GM19328 (cell line): ENCODE measurements around the gene HSD17B3.
"Not testable (repeated sequence)": the region's sequence is repeated elsewhere in the genome, so short reads cannot be mapped to it uniquely, and the experiment has no call there.

Source experiments
- ATAC-seq: cut with Tn5 transposase; IDR thresholded peaks from one replicate; pipeline ENCODE4 v1.9.1; 2021; ENCODE audit warnings: mild to moderate bottlenecking, moderate library complexity; ENCODE audit not compliant: unreplicated experiment

HSD17B3 gene

DNA sequence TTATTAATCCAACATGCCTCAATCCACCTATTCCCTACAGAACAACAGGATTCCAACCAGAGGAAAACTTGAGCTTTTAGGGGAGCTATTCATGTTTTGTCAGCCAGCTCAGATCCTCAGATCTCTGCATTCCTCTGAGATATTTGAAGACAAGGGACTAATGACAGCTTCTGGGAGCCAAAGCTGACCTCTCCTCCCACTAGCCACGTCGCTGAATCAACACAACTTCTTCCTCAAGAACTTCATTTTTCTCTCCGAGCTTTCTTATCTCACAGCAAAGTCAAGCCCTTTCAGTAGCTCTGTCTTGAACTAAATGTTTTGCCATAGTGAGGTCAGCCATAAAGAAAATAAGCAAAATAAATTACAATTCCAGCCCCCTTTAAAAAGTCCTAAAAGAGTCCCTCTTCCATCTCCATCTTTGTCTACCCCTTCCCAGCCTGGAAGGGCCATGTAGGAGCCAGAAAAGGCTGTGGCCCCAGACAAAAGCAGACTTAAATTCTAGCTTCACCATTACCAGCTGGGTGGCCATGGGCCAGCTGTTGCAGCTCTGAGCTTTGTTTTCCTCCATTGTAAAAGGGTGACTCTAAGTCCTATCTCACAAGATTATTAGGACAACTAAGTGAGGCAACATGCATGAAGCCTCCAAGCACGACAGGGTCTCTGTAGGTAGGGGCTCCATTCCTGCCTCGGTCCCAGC lies 65.0 kb downstream of the HSD17B3 start:
- ATAC-seq = no peak

DNA sequence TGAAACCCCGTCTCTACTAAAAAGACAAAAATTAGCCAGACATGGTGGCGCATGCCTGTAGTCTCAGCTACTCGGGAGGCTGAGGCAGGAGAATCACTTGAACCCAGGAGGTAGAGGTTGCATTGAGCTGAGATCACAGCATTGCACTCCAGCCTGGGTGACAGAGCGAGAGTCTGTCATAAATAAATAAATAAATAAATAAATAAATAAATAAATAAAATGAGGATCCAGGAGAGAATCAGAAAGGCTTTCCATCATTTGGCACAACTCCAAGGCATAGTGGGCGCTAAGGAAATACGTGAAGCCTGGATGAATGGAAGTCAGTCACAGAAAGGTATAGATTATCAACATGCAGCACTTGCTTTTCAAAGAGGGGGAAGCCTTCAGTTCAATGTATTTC lies 65.6 kb downstream of the HSD17B3 start:
- not testable (repeated sequence) for ATAC-seq

DNA sequence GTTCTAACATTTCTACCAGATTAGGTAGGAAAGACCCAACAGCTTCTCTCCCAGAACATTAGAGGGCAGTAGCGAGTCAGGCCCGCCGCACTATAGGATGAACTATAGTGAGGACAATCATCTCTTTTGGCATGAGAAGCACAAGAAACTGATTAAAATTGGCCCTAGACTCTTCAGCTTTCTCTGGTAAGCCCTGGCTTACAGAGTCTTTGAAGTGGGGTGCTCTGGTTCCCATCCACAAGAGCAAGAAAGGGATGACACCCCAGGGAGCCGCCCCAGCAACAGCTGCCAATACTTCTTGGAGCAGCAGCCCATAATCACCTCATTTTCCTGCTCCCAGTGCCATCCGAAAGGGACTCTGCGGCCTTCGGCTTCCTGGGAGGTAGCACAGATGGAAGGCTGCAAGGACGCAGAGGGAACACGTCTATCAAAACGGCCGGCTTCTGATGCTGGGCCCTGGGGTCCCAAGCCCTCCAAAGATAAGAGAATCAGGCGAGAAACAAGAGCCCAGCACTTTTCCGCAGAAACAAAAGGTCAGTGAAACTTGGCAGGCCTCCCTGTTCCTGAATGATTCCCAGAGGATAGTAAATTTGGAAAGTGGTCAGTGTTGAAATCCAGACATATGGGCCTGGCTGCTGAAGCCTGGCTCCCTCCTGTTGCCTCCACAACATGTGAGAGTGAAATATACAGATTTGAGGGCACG lies 69.3 kb downstream of the HSD17B3 start:
- ATAC-seq = no peak

DNA sequence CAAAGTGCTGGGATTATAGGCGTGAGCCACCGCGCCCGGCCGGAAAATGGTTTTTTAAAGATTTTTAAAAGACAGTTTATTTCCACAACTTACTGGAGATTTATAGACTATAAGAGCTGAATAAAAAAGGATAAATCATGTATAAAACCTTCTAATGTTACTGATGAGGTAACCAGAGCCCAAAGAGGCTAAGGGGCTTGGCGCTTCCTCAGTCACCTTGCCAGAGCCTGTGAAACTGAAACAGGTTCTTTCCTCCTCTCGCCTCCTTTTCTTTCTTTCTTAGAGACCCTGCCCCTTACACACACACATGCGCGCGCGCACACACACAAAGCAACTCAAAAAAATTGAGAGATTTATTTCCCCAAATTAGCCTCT lies 69.8 kb downstream of the HSD17B3 start:
- no peak for ATAC-seq

DNA sequence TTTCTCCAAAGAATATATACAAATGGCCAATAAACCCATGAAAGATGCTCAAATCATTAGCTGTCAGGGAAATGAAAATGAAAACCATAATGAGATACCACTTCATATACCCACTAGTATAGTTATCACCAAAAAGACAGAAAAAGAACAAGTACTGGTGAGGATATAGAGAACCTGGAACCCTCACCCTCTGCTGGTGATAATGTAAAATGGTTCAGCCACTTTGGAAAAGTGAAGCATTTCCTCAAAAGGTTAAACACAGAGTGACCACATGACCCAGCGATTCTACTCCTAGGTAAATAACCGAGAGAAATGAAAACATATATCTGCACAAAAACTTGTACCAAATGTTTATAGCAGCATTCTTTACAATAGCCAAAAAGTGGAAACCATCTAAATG lies 72.0 kb downstream of the HSD17B3 start:
- no peak for ATAC-seq

DNA sequence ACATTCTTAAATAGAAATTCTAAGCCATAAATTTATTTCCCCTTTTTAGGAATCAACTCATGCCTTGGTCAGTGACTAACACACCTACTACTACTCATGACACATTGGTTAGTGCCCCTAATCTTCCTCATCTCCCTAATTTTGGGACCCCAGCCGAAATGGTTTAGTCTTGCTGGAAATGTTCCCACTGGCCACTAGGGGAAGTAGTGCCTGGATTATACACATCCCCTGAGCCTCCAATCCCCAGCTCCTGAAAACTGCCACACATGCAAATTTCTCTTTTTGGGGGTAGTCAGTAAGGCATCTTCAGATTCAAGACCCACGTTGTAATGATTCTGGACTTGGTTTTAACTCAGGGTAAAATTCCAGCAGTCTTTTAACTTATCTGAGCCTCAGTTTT lies 79.8 kb downstream of the HSD17B3 start:
- ATAC-seq = no peak

DNA sequence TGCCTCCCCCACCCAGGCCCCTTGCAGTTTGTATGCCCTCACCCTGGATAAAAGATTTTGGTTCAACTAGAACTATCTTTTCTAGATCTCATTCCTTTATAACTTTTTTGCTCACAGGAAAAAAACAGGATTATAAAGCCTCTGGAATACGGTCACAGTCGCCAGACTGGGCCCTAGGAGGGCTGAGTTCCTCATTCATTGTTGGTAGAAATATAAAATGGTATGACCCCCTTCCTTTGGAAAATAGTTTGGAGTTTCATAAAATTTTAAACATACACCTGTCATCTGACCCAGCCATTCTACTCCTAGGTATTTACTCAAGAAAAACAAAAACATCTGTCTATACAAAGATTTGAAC lies 82.1 kb downstream of the HSD17B3 start:
- no peak for ATAC-seq

DNA sequence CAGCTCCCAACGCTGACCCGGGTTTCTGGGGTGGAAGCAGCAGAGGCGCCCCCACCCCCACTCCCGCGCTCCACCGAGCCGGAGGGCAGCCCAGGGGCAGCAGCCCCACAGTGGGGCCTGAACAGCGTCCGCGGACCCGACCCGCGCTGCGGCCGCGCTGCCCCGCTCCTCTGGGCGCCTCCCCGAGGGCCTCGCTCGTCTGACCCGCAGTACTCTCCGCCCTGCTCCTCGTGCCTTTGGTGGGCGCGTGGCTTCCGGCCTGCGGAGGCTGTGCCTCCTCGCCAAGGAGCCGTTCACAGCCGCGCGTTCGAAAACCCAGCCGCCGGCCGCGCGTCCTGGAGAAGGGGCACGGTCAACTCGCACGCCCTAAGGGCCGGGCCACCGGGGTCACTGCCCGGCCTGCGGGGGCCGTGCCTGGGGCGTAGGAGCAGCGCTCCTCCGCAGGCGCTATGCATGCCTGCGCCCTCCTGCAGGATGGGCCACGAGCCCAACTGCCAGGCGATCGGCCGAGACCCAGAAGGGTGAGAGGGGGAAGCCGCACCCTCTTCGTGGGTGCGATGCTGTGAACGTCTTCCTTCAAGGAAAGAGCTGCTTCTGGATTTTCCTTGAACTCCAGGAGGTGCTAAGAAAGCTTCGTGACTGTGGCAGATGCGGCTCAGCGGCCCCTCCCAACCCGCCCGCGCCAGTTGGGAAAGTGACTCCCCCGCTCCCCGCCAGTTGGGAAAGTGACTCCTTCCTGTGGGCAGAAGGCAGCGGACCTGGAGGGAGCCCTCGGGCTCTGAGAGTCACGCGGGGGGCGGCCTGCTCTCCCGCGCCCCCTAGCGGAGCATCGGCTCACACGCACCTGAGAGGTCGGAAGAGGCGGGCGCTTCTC lies 82.7 kb downstream of the HSD17B3 start:
- no peak for ATAC-seq

DNA sequence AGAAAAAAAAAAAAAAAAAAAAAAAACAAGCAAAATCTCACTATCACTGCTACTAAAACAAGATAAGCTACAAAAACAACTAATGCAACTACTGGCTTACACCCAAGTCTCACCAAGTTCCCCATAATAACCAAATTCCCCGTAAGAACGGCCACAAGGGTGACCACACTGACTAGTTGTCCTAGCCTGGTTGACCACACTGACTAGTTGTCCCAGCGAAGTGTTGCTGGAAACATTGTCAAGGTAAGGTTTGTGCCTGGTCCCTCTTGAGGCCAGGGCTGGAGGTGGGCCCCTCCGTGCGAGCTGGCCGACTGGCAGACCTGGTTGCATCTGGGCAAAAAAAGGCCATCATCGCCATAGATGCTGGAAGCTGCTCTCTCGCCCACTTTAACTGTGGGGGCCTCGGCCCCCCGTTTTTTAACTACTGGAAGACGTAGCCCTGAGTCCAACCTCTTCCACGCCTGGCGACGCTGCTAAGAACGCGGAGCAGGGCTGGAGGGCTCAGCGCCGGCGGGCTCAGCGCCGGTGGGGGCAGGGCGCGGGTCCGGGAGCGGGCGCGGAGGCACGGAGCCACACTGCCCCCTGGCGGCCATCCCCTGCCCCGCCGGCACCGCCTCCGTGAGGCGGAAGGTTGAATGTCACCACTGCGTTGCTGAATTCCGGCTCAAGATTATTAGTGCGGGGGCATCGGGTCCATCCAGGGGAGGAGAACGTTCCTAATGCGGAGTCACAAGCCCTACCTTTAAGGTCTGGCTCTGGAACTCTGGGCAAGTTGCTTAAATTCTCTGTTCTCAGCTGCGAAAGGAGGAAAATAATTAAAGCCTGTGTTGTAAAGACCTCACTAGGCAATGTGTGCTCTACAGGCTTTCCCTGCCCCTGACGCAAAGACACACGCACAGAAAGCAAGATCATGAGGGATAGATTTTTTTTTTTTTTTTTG lies 84.0 kb downstream of the HSD17B3 start:
- no peak for ATAC-seq

DNA sequence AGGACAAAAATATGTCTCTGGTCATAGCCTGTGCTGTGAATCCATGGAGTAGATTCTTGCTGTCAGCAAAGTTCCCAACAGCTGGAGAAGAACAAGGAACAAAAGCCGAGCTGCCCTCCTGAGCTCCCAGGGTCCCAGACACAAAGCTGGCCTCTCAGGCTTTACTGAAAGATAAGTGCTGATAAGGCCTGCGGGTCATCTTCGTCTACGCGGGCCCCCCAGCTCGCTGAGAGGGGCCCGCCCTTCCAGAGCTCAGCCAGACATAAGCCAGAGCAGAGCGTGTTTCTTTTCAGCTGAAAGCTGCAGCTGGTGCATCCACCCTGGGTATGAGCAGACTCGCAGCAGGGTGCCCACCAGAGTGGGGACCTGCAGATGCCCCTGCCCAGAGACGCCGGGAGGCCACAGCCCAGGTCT lies 84.7 kb downstream of the HSD17B3 start:
- no peak for ATAC-seq

DNA sequence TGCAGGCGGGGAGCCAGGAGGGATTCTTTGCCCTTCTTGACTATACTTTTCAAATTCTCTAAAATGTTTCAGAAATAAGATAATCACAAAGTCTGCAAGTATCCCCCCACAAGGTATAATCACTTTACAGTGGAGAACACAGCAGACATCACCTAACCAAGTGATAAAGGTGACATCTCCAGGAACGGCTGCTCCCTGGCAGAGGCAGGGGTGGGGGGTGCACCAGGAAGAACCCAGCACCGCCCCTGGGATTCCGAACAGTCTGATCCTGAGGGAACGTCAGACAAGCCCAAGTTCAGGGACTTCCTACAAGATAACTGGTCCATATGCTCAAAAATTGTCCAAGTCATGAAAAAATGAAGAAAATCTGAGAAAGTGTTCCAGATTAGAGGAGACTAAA lies 85.4 kb downstream of the HSD17B3 start:
- no peak for ATAC-seq

DNA sequence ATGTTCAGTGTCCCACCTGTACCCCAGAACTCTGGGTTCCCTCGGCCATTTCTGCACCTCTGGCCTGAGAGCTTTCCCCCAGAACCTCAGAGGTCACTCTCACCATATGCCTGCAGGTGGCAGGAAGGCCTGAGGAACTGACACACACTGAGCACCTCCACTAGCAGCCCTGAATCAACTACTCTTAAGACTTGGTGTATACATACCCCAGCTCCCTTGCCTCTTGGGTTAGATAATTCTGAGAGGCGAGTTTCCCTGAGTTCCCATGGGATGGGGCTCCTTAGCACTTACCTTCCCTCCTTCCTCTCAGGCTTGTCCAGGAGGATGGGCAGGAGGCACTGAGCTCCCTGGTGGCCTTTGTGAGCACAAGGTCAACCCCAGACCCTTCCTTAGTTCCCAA lies 86.1 kb downstream of the HSD17B3 start:
- ATAC-seq = no peak

DNA sequence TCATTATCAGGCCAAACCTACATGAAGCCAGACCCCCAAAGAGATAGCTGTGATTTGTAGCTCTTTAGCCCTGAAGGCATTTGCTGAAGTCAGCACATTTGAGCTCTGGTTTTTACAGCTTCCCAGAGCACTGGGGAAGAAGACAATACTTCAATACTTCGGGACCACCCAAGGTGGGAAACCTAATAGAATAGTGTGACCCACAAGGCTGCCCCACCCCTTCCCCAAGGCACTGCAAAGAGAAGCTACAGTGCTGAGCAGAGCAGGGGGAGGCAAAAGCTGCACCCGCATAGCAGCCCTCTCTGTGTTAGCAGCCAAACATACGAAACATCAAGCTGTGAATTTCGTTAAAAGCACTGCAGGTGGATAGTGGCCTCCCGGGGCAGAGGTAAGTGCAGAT lies 87.3 kb downstream of the HSD17B3 start:
- ATAC-seq = no peak

DNA sequence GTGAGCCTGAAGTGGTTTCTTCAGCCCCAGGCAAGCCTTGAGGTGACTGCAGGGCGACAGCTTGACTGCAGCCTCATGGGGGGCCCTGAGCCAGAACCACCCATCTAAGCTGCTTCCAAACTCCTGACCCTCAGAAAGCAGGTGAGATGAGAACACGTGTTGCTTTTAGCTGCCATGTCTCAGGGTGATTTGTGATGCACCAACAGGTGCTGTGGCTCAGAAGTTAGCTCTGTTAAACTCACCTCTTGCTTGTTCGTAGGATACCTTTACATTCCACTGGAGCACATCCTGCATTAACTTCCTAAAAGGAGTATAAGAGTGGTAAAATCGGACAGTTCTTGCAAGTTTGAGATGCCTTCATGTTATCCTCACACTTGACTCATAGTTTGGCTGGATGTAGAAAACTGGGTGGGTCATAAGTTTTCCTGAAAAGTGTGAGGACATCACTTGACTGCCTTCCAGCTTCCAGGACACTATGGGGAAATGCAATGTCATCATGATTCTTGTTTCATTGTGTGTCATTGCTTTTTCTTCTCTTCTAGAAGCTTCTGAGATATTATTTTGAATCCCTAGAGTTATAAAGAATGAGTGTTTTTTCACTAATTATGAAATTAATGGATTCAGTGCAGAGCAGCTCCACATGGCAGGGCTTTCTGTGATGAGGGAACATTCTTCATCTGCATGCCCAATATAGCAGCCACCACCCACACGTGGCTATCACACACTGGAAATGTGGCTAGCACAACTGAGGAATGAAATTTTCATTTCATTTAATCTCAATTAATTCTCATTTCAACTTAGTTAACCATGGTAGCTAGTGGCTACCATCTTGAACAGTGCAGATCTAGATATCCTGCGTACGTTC lies 92.3 kb downstream of the HSD17B3 start:
- no peak for ATAC-seq

DNA sequence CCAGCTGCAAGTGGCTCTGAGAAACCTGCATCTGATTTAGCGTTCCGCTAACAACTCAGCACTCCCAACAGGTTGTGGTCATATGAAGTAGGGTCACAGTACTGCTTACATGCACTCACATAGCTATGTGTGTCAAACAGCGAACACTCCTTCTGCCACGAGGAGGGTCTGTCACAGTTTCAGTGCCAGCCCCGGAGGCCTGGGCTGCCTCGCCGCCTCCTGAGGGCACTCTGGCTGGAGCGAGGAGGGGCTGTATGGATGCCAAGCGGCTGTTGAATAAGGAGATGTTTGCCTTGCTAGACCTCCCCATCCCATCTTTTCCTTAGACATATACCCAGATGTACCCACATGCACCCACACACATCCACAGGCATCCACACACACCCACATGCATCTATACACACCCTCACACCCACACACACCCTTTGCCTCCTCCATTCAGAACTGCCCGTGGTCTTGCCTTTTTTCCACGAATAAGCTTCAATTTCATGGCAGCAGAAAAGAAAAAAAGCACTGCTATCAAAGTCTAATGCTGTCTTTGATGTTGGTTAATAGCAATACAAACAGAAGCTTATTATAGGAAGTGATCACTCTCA lies 95.7 kb downstream of the HSD17B3 start:
- no peak for ATAC-seq

DNA sequence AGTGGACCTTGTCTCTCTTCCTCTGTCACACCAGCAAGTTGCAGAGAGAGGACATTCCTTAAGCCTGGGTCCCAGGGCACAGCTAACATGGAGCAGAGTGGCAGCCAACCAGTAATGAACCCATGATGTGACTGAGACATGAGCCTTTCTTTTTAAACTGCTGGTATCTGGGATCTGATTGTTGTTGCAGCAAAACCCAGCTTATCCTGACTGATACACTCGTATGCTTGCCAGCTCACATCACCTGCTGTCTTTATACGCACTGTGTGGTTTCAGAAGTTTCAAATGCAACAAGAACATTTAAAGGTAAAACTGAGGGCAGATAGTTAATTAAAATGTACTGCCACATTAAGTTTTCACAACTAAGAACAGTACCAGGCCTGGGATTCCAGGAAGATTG lies 97.1 kb downstream of the HSD17B3 start:
- ATAC-seq = no peak

DNA sequence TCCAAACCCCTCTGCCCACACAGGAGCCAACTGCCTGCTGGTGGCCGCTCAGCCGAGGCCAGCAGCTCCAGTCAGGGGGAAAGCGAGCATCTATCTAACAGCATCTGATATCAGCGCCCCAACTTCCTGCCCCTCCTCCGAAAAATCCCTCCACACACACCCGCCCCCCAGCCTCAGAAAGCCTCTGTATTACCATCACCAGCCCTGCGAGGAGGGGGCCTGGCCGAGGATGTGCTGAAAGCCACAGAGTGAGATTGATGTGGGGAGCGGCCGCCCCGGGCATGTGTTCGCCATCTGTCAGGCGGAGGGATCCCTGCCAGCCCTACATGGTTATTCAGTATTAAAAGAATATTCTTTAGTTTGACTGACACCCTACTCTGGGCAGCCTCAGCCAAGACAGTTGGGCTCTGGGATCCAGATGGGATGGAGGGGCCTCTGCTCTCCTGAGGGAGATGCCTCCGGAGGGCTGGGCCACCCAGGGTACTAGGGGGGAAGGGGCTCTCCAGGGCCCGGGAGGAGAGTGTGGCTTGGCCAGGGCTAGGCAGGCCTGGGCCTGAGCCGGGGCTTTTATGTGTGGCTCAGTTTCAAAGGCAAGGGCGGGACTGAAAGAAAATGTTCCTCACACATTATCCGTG lies 98.0 kb downstream of the HSD17B3 start:
- ATAC-seq = no peak

DNA sequence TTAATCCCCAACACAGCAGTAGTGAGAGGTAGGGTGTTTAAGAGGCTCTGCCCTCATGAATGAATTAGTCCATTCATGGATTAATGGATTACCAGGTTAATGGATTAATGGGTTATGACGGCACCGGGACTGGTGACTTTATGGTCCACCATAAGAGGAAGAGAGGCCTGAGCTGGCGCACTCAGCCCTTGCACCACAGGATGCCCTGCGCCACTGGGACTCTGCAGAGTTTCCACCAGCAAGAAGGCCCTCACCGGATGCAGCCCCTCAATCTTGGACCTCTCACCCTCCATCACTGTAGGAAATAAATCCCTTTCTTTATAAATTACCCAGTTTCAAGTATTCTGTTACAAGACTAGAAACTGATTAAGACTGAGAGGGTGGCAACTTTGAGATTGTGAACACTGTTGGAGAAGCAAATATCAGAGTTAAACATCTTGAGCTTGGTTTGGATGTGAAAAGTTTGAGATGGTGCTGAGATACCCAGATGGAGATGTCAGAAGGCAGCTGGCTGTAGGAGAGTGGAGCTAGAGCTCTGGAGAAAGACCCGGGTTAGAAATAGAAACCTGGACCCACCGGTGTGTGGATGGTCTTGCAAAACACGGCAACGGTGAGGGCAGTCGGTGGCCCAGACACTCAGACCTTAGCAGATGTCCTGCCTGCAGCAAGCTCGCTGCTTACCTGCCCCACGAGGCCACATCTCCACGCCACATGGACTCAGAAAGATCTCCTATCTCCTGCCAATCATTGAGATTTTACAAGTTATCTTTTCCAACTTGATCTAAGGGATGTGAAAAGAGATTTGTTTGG lies 98.8 kb downstream of the HSD17B3 start:
- no peak for ATAC-seq
